NCI-H146 (cell line): ENCODE measurements around the gene STIM2.
"Not testable (repeated sequence)": the region's sequence is repeated elsewhere in the genome, so short reads cannot be mapped to it uniquely, and the experiment has no call there.

Source experiments
- DNase-seq: peaks from one replicate; lab custom pipeline; 2025; lab: John Stamatoyannopoulos, UW

Gene STIM2

DNA sequence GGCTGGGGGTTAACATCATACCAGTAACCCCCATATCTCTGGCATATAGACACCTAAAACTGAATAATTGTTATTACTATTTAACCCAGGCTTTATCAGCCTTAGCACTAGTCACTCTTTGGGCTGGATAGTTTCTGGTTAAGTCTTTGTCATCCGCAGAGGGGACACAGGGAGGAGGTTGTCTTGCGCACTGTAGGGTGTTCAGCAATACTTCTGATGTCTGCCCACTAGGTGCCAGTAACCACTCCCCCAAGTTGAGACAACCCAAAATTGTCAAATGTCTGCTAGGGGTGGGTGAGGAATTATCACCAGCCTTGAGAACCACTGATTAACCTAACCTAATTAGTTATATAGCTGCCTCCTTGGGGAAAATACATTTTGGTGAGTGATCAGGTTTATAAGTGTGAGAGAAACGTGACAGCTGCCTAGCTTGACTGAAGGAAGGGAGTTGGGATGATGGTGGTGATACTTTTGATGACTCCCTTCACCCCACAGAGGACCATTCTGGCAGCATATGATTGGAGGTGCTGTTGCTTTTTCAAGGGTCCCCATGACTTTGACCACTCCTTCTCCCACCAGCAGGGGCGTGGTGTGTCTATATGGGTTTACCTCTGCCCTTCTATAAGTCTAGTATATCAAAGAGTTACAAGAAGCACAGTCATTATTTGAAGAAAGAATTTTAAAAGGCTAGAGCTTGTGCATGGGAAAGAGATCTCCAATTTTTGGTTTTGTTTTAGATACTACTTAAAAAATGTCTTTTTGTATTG, 140.9 kb downstream of the STIM2 start:
- DNase-seq, result no peak

DNA sequence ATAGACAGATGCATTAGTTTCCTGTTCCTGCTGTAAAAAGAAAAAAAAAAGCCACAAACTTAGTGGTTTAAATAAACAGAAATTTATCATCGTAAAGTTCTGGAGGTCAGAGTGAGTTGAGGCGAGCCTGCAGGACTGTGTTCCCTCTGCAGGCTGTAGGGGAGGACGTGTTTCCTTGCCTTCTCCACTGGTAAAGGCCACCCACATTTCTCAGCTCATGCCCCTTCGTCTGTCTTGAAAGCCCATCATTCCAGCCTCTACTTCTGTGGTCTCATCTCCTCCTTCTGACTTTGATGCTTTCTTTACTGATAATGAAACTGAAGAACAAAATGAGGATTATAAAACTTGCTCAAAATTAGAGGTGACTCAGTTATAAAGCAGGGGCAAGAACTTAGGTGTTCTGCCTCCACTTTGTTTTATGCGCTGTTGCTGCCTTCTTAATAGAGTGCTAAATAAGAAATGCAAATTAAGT, 143.0 kb downstream of the STIM2 start:
- DNase-seq, result no peak

DNA sequence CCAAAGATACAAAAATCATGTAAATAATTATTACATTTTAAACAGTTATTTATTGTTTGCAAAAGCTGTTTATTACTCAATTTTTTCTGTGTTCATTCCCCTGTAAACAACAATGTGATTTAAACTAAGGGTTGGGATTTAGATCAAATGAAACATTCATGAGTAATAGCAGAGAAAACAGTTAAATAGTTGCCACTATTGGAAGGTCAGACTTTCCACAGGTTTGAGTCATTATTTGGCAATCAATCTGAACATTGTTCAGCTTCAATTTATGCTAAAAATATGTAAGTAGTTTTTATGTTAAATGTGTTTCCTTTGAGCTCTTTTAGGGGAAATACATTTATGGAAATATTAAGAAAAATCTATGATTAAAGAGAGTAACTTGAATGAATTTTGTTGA, 144.9 kb downstream of the STIM2 start:
- no peak for DNase-seq

DNA sequence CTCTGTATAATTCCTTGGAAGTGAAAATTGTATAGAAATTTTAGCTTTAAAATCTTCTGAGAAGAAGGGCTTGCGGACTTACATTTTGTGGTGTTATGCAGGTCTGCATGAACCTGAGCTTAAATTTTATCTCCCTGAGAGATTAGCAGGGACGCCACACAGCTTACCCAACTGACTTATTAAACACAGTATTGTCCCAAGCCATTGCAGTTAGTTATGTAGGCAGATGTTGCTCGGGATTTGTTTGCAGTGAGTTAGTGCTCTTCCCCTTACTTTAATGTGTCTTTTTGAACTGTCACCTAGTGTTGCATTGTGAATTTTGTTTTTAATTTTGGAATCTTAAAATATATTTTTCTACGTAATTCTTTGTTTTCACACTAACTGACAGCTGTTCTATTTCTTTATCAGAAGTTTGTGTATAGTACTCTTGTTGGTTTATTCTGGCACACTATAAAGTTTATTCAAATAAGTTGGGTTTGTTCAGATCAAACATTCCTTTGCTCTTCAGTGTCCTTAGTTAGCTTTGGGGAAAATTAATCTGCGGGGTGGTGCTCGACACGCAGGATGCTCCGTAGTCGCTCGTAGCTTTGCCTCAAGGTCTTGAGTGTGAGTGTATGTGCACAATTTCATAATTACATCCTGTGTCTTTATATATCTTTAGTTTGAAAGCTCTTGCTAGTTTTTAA, 145.4 kb downstream of the STIM2 start:
- no peak for DNase-seq

DNA sequence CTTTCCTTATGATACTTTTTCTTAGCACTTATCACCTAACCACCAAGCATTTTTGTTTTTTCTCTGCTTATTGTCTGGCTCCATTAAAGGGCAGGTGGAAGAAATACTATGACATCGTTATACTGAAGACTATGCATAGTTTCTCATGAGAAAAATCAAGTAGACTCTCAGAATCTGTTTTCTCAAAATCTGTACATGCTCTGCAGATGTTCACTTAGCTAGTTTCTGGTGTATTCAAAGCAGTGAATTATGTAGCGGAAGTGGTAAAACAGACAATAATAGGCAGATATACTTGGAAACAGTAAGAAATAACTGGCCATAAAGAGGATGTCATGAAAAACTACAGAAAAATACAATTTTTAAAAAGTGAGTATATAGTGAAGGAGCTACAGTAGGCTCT, 146.0 kb downstream of the STIM2 start:
- DNase-seq, result no peak

DNA sequence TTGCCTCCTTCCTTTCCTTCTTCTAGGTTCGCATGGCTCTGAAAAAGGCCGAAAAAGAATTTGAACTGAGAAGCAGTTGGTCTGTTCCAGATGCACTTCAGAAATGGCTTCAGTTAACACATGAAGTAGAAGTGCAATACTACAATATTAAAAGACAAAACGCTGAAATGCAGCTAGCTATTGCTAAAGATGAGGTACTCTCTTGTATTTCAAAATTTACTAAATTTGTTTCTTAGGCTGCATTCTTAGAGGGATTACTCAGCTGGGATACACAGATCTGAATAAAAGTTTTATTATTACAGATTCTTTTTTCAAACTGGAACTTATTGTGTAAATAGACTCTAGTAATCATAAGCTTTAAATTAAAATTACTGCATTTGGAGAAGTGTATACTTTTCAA, 146.9 kb downstream of the STIM2 start:
- DNase-seq, result no peak

DNA sequence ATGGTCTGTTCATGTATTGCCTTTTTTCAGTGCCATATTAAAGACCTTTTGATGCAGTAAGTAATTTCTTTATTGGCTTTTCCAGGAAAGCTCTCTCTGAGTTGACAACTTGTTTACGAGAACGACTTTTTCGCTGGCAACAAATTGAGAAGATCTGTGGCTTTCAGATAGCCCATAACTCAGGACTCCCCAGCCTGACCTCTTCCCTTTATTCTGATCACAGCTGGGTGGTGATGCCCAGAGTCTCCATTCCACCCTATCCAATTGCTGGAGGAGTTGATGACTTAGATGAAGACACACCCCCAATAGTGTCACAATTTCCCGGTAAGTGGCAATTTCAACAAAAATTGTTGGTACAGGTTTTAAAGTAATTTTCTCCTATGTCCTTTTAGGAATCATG, 148.0 kb downstream of the STIM2 start:
- no peak for DNase-seq

DNA sequence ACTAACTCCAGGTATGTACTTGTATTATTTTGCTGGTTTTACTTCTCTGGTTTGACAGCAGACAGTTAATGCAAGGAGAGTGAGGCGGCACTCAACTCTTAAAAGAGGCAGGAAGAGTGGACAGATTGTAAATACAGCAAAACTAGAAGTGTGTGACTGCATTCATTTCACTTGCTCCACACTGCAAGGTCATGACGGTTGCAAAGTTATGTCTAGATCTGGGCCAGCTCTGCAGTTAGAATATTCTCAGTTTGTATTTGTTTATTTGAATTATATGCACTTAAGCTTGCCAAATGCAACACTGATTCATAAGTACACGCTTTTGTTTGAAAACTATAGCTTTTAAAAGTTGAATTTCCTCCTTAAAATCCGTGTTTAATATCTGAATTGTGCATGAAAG, 148.9 kb downstream of the STIM2 start:
- no peak for DNase-seq

DNA sequence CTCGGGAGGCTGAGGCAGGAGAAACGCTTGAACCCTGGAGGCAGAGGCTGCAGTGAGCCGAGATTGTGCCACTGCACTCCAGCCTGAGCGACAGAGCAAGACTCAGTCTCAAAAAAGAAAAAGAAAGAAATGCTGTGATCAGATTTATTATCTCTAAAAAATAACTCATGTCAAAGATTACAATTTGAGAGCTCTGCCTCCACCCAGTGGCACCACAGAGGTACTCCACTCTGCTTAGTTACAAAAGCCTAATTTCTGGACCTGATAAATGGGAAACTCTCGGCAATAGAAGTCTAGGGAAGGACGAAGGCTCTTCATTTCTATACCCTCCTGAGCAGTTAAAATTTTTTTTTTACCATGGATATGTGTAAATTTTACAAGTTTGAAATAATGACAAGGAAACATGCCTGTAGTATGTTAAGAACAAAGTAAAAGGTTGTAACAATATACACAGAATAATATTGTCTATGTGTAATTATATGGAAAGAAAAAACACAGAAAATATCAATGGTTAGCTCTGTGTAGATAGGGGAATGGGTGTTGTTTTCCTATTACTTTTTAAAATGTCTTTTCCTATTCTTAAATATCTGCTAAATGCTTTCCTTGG, 149.8 kb downstream of the STIM2 start:
- DNase-seq, result peak; percentile 46

DNA sequence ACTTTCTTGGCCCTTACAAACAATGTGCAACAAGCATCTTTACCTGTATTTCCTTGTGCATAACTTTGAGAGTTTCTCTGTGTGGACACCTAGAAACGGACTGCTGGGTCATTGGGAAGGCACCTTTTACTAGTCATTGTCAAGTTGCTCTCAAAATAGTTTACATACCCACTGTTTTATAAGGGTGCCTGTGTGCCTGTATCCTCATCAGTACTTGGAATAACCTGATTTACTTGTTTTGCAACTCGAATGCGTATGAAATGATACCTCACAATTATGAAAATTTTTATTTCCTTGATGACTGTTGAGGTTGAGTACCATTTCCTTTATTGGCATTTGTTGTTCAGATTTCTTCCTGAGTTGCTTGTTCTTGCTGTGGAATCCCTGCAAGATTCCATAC, 150.8 kb downstream of the STIM2 start:
- DNase-seq, result no peak

DNA sequence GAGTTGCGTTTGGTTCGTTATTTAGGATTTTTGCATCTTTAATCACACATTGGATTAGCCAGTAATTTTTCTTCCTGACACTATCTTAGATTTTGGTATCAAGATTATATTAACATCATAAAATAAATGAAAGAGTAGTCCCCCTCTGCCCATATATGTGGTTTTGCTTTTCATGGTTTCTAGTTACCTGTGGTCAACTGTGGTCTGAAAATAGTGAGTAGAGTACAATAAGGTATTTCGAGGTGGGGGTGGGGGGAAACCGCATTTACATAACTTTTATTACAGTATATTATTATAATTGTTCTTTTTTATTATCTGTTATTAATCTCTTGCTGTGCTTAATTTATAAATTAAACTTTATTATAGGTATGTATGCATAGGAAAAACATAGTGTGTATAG, 152.4 kb downstream of the STIM2 start:
- no peak for DNase-seq

DNA sequence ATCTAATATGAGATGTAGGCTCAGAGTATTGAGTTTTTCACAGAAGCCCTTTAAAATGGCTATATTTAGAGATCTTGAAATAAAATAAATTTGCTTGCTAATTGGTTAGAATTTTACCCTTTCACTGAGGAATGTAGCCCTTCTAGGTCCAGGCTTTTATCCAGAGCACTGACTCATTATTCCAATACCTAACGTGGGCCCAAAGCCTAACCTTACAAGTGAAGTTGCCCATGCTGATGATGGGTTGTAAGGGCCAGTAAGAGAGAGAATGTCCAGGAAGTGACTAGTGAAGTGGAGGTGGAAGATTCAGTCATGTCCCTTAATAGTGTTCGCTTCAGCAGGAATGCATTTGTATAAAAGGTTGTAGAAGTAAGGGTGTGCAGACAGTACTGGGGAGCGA, 155.9 kb downstream of the STIM2 start:
- DNase-seq, result no peak

DNA sequence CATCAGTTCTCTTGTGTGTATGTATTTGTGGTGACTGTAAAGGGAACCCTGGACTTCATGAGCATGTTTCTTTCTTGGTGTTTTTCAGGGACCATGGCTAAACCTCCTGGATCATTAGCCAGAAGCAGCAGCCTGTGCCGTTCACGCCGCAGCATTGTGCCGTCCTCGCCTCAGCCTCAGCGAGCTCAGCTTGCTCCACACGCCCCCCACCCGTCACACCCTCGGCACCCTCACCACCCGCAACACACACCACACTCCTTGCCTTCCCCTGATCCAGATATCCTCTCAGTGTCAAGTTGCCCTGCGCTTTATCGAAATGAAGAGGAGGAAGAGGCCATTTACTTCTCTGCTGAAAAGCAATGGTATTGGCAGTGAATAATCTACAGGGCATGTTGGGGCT, 157.0 kb downstream of the STIM2 start:
- DNase-seq, result no peak

DNA sequence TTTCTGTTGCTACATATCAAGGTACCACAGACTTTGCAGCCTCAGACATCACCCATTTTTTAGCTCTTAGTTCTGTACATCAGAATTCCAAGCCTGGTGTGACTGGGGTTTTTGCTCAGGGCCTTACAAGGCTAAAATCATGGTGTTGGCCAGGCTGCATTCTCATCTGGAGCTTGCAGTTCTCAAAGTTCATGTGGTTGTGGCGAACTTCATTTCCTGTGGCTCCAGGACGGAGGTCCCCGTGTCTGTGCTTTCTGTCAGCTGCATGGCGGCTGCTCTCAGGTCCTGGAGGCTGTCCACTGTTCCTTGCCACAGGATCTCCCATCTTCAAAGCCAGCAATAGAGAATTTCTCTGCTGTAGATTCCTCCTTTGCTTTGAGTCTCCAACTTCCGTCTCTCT, 157.4 kb downstream of the STIM2 start:
- no peak for DNase-seq

DNA sequence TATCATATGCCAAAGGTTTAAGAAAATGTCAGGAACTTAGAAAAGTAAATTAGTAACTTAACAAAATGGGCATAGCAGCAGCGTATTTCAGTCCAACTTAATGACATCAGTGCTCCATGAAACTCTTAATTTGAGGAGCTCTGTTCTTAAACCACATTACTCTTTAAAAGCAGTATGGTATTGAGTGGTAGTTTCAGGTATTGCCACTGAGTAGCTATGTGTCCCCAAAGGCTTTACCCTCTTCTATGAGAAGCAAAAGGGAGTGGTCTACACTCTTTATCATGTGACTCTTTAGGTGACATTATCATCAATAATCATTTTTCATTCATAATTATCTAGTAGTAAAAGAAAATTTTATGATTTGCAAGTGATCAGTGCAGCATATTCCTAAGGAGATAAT, 158.3 kb downstream of the STIM2 start:
- DNase-seq, result no peak

DNA sequence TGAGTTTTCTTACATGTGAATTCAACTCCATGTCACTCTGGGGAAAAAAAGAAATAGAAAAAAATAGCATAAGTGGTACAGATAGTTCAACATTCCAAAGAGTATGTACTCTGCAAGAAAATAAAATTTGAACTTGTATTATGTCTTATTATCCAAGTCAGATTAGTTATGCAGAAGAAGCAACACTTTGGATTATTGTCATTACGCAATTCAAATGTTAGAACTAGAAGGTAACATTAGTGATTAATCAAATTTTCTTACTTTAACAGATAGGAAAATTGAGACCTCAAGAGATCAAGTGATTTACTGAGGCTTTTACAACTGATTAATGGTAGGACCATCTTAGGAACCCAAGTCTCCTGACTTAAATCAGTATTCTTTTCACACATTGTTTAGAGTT, 159.1 kb downstream of the STIM2 start:
- DNase-seq, result no peak

DNA sequence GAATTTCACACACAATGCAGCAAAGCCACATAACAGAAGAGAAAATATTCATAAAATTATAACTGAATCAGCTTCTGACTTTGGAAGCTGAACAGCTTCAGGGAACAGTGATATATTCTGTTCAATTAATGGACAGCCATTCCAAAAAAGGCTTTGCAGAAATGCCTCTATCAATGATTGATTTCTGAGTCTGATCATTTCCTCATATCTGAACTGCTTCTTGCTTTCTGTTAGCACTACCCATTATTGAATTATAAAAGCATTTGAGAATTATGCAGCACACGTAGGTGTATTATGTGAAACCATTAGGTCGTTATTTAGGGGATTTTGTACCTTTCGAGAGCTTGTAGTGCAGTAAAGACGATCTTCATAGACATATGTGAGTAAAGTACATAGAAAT, 159.6 kb downstream of the STIM2 start:
- no peak for DNase-seq

DNA sequence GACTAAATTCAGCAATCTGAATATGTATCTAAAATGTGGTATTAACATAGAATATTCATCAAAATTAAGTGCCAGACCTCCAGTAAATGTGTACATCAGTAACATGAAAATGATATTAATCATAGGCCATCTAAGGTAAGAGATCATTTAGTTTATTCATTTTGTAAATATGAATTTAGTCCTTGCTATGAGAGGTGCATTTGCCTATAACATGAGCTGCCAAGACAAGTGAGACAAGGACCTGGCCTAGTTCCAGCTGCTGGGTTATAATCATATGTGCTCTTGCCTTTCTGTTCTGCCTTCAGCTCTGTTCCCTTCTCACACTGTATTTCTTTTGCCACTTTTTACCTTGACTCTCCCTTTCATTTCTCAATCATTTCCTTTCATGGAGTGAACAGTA, 160.0 kb downstream of the STIM2 start:
- no peak for DNase-seq

DNA sequence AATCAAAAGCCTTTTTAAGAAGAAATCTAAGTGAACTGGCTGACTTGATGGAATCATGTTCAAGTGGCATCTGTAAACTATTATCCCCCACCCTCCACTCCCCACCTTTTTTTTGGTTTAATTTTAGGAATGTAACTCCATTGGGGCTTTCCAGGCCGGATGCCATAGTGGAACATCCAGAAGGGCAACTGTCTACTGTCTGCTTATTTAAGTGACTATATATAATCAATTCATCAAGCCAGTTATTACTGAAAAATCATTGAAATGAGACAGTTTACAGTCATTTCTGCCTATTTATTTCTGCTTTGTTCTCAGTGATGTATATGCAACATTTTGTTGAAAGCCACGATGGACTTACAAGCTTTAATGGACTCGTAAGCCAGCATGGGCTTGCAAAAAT, 162.3 kb downstream of the STIM2 start:
- DNase-seq, result no peak

DNA sequence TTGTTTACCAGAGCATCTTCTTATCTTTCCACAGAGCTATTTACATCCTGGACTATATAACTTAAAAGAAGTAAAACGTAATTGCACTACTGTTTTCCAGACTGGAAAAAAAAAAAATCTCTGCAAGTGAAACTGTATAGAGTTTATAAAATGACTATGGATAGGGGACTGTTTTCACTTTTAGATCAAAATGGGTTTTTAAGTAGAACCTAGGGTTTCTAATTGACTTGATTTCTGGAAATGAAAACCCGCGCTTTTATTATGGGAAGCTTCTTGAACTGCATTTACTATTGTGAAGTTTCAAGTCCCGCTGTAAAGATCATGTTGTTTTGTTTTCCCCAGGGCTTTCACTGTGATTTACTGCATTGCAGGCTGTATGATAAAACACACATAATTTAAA, 162.7 kb downstream of the STIM2 start:
- DNase-seq, result no peak

DNA sequence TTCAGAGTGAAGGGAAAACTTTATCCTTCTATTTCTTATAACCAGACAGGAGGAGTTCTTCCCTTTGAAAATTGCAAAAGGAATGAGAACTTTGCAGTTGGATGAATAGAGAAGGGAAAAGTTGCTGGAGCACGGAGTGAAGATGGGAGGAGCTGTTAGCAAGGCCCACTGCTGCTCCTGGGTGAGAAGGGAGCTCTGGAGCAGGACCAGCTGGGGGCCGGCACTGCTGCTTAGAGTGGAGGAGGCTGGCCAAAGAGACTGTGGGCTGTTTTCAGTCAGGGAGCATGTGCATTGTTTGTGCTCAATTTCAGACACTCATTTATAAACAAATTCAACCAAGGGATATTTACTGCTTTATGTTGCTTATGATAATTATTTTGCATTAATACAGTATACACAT, 164.2 kb downstream of the STIM2 start:
- DNase-seq, result no peak

DNA sequence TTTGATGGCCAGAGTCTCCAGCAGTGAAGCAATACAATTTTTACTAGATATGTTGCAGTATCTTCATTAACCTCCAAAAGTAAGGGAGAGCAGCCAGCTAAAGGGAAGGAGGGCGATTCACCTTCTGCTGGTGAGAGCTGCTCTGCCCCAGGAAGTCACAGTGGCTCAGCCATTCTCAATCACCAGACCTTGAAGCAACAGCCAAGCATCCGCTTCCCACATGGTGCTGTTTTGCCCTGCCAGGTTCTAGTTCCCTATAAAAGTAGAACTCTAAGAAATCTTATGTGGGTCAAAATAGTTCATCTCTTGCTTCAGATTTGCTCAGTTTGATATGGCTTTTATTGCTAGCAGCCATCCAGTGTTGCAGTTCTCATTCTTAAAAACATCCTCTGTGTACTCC, 166.8 kb downstream of the STIM2 start:
- no peak for DNase-seq

DNA sequence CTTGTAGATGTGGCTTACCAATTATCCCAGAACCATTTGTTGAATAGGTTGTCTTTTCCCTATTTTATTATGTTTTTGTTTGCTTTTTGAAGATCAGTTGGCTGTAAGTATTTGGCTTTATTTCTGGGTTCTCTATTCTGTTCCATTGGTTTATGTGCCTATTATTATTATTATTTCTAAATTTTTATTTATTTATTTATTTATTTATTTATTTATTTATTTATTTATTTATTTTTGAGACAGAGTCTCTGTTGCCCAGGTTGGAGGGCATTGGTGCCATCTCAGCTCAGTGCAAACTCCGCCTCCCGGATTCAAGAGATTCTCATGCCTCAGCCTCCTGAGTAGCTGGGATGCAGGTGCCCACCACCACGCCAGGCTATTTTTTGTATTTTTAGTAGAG, 174.5 kb downstream of the STIM2 start:
- not testable (repeated sequence) for DNase-seq
